NCI-H128 (cell line): Measurements from ENCODE around the gene INPP5A.
"Not testable (repeated sequence)": the region's sequence is repeated elsewhere in the genome, so short reads cannot be mapped to it uniquely, and the experiment has no call there.

Experiments used
- DNase-seq: peaks from one replicate; lab custom pipeline; 2025; ENCODE audit not compliant: unreplicated experiment; lab: John Stamatoyannopoulos, UW

INPP5A gene

GRCh38 chr10:132808383-132809231 is 271.0 kb downstream of the INPP5A start:
- no peak for DNase-seq

- DNase-seq: no peak
These were observed 271.9 kb downstream of the INPP5A start for GRCh38 chr10:132809232-132810140.

DNA sequence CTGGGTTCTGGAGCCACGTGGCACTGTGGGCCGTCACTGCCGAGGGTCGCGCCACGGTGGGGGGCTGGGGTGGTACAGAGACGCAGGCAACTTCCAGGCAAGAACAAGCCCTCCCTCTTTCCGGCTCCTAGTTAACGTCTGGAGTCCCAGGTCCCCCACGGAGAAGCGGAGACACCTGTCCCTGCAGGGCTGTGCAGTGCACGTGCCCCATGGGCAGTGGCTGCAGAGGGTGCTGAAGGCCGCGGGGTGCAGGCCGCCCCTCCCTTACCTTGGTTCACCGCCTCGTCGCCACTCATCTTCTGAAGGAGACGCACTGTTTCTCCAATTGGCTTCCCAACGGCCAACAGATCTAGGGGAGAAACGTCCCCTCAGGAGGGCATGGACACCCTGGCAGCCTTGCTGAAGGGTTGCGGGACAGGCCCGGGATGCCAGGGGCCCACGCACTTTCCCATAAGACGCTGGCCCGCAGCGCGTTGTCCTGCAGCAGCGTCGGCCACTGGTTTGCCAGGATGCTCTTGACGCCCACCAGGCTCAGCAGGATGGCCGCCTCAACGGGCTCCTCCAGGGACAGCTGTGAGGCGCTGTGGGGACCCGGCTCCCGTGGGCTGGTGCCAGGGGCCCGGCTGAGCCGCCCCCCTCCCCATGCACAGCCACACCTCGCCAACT is 272.7 kb downstream of the INPP5A start:
- DNase-seq: no peak

DNA sequence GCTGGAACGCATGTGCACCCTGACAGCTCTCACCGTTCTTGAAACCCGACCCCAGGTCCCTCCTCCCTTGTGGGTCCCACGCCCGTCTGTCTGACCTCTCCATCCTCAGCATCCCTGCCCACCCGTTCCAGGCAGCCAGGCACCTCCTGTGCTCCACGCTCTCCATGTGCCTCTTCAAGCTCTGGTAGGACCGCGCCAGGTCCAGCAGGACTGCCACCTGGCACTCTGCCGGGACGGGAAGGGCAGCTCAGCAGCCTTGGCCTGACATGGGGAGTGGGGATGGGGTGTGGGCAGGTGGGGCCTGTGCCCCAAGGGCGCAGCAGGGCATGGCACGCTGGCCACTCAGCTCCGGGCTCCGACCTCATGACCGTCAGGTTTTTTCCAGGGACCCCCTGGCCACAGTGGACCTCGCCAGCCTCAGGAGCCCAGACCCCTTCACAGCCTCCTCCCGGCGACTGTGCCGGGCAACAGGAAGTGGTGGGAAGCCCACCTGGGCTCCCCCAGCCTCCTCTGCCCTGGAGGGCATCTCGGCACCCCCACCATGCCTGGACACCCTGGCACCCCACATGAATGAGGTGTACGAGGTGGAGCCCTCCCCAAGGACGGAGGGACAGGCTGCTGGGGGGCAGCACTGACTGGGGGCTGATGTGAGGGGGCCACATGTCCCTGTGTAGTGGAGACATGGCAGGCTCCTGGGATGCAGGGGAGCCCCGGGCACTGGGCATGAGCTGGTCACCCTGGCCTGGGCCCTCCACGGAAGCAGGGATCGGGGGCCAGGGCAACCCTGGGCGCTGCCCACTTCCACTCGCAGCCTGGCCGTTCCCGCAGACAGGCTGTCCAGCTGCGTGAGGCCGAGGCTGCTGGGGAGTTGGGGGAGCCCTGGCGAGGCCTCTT is 273.5 kb downstream of the INPP5A start:
- DNase-seq: no peak

DNA sequence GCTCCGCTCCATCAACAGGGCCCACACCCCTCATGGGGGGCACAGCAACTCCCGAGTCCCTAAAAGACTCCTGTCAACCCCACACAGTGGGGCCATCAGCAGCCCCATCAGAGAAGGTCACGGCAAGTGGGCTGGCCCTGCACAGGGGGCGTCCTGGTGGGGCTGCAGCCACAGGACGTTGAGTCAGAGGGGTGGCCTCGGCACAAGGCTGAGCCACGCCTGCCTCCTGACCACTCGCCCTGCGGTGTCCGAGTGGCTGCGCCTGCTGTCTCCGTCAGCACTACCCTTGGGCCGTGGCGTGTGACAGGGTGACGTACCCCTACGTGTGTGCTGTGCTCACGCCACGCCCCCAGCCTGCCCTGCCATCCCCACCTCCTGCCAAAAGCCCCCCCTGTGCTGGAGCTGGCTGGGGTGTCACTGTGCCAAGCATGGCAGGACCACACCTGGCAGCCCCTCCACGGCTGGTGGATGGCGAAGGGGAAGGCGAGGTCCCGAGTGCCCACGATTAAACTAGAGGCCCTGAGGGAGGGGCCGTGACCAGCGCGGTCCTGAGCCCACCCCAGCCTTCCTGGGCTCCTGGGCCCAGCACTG is 274.4 kb downstream of the INPP5A start:
- no peak for DNase-seq

GRCh38 chr10:132812520-132812919 is 274.9 kb downstream of the INPP5A start:
- DNase-seq: no peak

DNA sequence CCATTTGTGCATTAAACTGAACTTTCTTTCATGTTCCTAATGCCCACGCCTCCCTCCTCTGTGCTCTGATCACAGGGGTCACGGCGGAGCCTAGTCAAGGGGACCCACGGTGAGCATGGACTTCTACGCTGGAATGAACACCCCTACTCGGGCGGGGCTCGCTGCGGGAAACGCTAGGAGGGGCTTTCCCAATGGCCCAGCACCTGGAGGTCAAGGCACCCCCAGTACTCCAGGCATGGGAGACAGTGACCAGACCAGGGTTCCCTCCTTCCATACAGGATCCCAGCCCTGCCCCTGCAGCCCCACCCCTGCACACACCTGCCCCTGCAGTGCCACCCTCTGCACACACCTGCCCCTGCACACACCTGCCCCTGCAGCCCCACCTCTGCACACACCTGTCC is 275.4 kb downstream of the INPP5A start:
- DNase-seq: no peak

- DNase-seq: no peak
These were observed 276.2 kb downstream of the INPP5A start for GRCh38 chr10:132813560-132814468.

GRCh38 chr10:132814469-132814856 is 276.9 kb downstream of the INPP5A start:
- DNase-seq: no peak

GRCh38 chr10:132815168-132815857 is 277.7 kb downstream of the INPP5A start:
- DNase-seq: no peak

GRCh38 chr10:132816718-132817117 is 279.1 kb downstream of the INPP5A start:
- DNase-seq: no peak

- no peak for DNase-seq
These were observed 280.2 kb downstream of the INPP5A start for GRCh38 chr10:132817701-132818211.

GRCh38 chr10:132820056-132820455 is 282.5 kb downstream of the INPP5A start:
- DNase-seq: no peak

DNA sequence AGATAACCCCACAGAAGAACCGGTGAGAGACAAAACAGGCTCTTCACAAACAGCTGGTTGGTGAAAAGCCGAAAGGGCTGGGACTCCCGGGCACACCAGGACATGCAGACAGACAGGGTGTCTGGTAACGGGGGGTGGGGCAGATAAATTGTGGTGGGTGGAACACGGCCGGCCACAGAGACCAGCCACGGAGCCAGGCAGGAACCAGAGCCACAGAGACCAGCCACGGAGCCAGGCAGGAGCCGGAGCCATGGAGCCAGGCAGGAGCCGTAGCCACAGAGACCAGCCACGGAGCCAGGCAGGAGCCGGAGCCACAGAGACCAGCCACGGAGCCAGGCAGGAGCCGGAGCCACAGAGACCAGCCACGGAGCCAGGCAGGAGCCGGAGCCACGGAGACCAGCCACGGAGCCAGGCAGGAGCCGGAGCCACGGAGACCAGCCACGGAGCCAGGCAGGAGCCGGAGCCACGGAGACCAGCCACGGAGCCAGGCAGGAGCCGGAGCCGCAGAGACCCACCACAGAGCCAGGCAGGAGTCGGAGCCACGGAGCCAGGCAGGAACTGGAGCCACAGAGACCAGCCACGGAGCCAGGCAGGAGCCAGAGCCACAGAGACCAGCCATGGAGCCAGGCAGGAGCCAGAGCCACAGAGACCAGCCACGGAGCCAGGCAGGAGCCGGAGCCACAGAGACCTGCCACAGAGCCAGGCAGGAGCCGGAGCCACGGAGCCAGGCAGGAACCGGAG is 288.4 kb downstream of the INPP5A start:
- not testable (repeated sequence) for DNase-seq

DNA sequence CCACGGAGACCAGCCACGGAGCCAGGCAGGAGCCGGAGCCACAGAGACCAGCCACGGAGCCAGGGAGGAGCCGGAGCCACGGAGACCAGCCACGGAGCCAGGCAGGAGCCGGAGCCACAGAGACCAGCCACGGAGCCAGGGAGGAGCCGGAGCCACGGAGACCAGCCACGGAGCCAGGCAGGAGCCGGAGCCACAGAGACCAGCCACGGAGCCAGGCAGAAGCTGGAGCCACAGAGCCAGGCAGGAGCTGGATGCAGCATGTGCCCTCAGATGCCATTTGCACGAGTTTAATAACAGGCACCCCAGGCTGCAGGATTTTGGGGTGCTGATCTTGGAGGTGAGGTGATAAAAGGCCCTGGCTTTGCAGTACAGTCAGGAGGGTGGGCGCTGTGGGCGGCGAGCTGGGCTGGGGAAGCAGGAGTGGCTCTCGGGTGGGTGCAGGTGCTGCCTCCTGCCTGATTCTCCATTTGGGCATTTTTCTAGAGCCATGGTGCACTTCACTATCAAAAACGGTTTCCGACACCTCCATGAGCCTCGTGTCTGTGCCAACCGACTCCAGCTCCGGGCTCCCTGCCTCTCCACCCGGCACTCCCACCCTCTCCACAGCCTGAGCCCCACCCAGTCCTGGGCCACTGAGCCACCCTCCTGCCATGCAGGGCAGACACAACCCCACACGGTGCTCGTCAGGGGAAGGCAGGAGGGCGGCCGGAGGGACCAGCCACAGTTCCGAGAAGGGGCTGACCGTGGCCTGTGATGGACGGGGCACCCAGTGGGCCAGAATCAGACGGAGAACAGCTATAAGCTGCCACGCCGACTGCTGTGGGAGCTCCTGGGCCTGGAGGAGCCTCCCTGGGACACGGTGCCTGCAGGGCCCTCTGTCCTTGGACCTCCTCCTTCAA is 289.2 kb downstream of the INPP5A start:
- no peak for DNase-seq

DNA sequence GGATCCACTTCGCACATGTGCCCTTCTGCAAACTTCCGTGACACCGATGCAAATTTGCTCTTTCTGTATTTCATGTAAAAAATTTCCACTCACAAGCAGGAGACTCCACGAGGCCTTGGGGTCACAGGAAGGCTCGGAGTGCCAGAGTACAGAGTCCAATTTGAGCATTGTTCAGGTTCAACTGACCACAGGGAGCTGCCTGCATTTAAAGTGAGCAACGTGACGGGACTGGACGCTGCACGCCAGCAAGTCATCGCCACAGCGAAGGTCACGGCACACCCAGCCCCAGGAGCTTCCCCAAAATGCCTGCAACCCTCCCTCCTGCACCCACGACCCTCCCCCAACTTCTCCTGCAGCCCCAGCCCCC is 289.8 kb downstream of the INPP5A start:
- no peak for DNase-seq
